ENCODE data around the gene TMEM52.

TMEM52 gene

DNA sequence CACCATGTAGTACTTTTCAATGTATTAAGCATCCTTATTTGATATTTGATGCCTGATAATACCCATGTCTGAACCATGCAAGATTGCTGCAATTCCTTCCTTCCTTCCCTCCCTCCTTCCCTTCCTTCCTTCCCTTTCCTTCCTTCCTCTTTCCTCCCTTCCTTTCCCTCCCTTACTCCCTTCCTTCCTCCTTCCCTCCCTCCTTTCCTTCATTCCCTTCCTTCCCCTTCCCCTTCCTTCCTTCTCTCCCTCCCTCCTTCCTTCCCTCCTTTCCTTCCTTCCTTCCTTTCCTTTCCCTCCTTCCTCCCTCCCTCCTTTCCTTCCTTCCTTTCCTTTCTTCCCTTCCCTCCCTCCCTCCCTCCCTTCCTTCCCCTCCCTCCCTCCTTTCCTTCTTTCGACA, 29.7 kb upstream of the TMEM52 start:
- no peaks in the 10 kb centered on the region for H3K36me3 ChIP-seq (ENCODE audit: control insufficient read depth in 4 of 4, insufficient read depth in 4 of 4, low read length in 3 of 4)
- ChIA-PET CTCF (interaction anchor here (2.7 kb wide), 1 partner anchor 96 kb away, joined by 22 read pairs; no protein-coding TSS in a partner anchor), POLR2A (no interaction called here)
- peaks cover 0 to 10% (median 3%) of the 10 kb centered on the region in 5 experiments for H3K9me3 ChIP-seq (ENCODE audit: control extremely low read depth in 1 of 5, control insufficient read depth in 4 of 5, insufficient read depth in 2 of 5, low read depth in 1 of 5, low read length in 4 of 5)
- no peaks in the 10 kb centered on the region for H3K27me3 ChIP-seq (replicated peaks in 2 of 5; ENCODE audit: control insufficient read depth in 4 of 5, insufficient read depth in 5 of 5, low read length in 4 of 5)
- H3K4me1 ChIP-seq (ENCODE audit: control extremely low read depth in 1 of 4, control insufficient read depth in 4 of 4, insufficient read depth in 4 of 4, low read length in 3 of 4) = peaks cover 0 to 5% (median 4%) of the 10 kb centered on the region in 4 experiments
- no peak overlapping the region for H3K4me3 ChIP-seq (ENCODE audit: control insufficient read depth in 1 of 7, extremely low read depth in 1 of 7, insufficient read depth in 4 of 7, low read depth in 2 of 7, low read length in 6 of 7)
- no CpG with 5 or more reads among the region's 1 CpG for WGBS (ENCODE audit: insufficient coverage)
- H3K27ac ChIP-seq (ENCODE audit: insufficient read depth in 1 of 2, low read depth in 1 of 2, low read length in 2 of 2, poor library complexity in 1 of 2, severe bottlenecking in 2 of 2) = no peak overlapping the region
- DNase-seq = no peak

DNA sequence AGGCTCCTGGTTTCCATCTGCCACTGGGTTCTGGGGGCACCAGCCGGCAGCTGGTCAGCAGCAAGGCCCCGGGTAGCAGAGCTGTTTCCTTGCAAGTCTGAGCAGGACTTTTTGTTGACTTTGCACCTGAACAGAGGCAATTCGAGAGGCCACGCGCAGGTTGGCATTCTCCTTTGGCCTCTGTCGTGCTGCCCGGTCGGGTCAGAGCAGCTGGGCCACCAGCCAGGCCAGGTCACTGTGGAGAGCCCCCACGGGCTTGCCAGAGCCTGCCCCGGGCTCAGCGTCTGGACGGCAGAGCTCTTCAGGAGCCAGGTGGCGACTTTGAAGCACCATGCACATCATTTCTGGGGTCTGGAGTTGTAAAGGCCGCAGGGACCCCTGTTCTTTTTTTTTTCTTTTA, 28.4 kb upstream of the TMEM52 start:
- 90% methylated on average over 14 of the region's 14 CpGs for WGBS (ENCODE audit: insufficient coverage)
- H3K9me3 ChIP-seq (ENCODE audit: control extremely low read depth in 1 of 5, control insufficient read depth in 4 of 5, insufficient read depth in 2 of 5, low read depth in 1 of 5, low read length in 4 of 5) = peaks cover 0 to 10% (median 3%) of the 10 kb centered on the region in 5 experiments
- no peak for DNase-seq
- no peak overlapping the region for H3K4me3 ChIP-seq (ENCODE audit: control insufficient read depth in 1 of 7, extremely low read depth in 1 of 7, insufficient read depth in 4 of 7, low read depth in 2 of 7, low read length in 6 of 7)
- CTCF ChIA-PET = interaction anchor here (0.6 to 2.7 kb wide), 2 partner anchors 94 to 98 kb away, joined by 3 to 22 read pairs; no protein-coding TSS in a partner anchor
- POLR2A ChIA-PET = interaction anchor here (0.6 kb wide), 1 partner anchor 668 kb away, joined by 3 read pairs; no protein-coding TSS in a partner anchor
- no peaks in the 10 kb centered on the region for H3K27me3 ChIP-seq (replicated peaks in 2 of 5; ENCODE audit: control insufficient read depth in 4 of 5, insufficient read depth in 5 of 5, low read length in 4 of 5)
- H3K27ac ChIP-seq (ENCODE audit: insufficient read depth in 1 of 2, low read depth in 1 of 2, low read length in 2 of 2, poor library complexity in 1 of 2, severe bottlenecking in 2 of 2) = no peak overlapping the region
- H3K36me3 ChIP-seq (ENCODE audit: control insufficient read depth in 4 of 4, insufficient read depth in 4 of 4, low read length in 3 of 4) = no peaks in the 10 kb centered on the region
- H3K4me1 ChIP-seq (ENCODE audit: control extremely low read depth in 1 of 4, control insufficient read depth in 4 of 4, insufficient read depth in 4 of 4, low read length in 3 of 4) = peaks cover 0 to 5% (median 4%) of the 10 kb centered on the region in 4 experiments

DNA sequence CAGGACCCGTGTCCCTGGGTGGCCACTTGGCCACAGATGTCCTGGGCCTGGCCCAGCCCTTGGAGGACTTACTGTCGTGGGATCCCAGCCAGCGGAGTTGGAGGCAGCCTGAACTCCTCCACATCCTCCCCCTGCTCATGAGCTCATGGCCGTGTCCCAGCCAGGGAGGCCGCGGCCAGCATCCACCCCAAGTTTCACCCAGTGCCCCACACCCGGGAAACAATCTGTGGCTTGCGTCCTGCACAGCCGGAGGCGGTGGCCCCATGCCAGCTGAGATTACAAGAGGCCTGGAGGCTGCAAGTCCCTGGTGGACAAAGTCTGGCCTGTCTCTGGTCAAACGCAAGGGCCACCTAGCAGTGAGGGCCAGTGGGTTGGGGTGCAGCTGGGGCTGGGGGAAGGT, 27.5 kb upstream of the TMEM52 start:
- H3K9me3 ChIP-seq (ENCODE audit: control extremely low read depth in 1 of 5, control insufficient read depth in 4 of 5, insufficient read depth in 2 of 5, low read depth in 1 of 5, low read length in 4 of 5) = peaks cover 0 to 10% (median 3%) of the 10 kb centered on the region in 5 experiments
- H3K4me1 ChIP-seq (ENCODE audit: control extremely low read depth in 1 of 4, control insufficient read depth in 4 of 4, insufficient read depth in 4 of 4, low read length in 3 of 4) = peaks cover 0 to 5% (median 4%) of the 10 kb centered on the region in 4 experiments
- no peaks in the 10 kb centered on the region for H3K36me3 ChIP-seq (ENCODE audit: control insufficient read depth in 4 of 4, insufficient read depth in 4 of 4, low read length in 3 of 4)
- H3K27ac ChIP-seq (ENCODE audit: insufficient read depth in 1 of 2, low read depth in 1 of 2, low read length in 2 of 2, poor library complexity in 1 of 2, severe bottlenecking in 2 of 2) = no peak overlapping the region
- POLR2A ChIA-PET = no interaction called here
- DNase-seq = no peak
- 91% methylated on average over 7 of the region's 11 CpGs for WGBS (ENCODE audit: insufficient coverage)
- no peak overlapping the region for H3K4me3 ChIP-seq (ENCODE audit: control insufficient read depth in 1 of 7, extremely low read depth in 1 of 7, insufficient read depth in 4 of 7, low read depth in 2 of 7, low read length in 6 of 7)
- H3K27me3 ChIP-seq (replicated peaks in 2 of 5; ENCODE audit: control insufficient read depth in 4 of 5, insufficient read depth in 5 of 5, low read length in 4 of 5) = peaks cover 0 to 5% (median 0%) of the 10 kb centered on the region in 5 experiments
- CTCF ChIA-PET = interaction anchor here (0.9 to 2.7 kb wide), 2 partner anchors 30 to 99 kb away, joined by 3 to 22 read pairs; no protein-coding TSS in a partner anchor

DNA sequence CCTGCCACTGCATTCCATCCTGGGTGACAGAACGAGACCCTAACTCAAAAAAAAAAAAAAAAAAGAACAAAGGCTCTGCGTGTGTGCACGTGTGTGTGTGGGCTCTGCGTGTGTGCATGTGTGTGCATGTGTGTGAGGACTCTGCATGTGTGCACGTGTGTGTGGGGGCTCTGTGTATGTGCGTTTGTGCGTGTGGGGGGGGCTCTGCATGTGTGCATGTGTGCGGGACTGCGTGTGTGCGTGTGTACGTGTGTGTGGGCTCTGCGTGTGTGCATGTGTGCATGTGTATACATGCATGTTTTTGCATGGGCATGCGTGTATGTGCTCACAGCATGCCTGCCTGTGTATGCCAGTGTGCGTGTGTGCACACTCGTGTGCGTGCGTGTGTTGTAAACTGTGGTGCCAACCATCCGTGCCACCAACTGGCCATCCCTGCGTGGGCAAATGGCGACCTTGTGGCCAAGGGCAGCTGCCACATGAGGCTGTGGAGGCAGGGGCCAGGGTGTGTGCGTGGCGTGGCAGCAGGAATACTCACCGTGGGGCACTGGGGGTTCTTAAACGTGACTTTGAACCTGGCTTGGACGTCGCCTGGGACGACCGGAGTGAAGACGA, 26.8 kb upstream of the TMEM52 start:
- Histone ChIP-seq H3K27me3 (replicated peaks in 2 of 5; ENCODE audit: control insufficient read depth in 4 of 5, insufficient read depth in 5 of 5, low read length in 4 of 5) (peaks cover 0 to 10% (median 0%) of the 10 kb centered on the region in 5 experiments), H3K36me3 (ENCODE audit: control insufficient read depth in 4 of 4, insufficient read depth in 4 of 4, low read length in 3 of 4) (no peaks in the 10 kb centered on the region), H3K27ac (ENCODE audit: insufficient read depth in 1 of 2, low read depth in 1 of 2, low read length in 2 of 2, poor library complexity in 1 of 2, severe bottlenecking in 2 of 2) (no peak overlapping the region), H3K4me1 (ENCODE audit: control extremely low read depth in 1 of 4, control insufficient read depth in 4 of 4, insufficient read depth in 4 of 4, low read length in 3 of 4) (peaks cover 0 to 5% (median 4%) of the 10 kb centered on the region in 4 experiments), H3K9me3 (ENCODE audit: control extremely low read depth in 1 of 5, control insufficient read depth in 4 of 5, insufficient read depth in 2 of 5, low read depth in 1 of 5, low read length in 4 of 5) (peaks cover 0 to 4% (median under 1%) of the 10 kb centered on the region in 5 experiments), H3K4me3 (ENCODE audit: control insufficient read depth in 1 of 7, extremely low read depth in 1 of 7, insufficient read depth in 4 of 7, low read depth in 2 of 7, low read length in 6 of 7) (no peak overlapping the region)
- DNase-seq = no peak
- POLR2A ChIA-PET = no interaction called here
- 95% methylated on average over 24 of the region's 29 CpGs for whole genome bisulfite sequencing (ENCODE audit: insufficient coverage)
- CTCF ChIA-PET = interaction anchor here (0.9 to 7.0 kb wide), 3 partner anchors 29 to 99 kb away, joined by 3 to 64 read pairs (median 22); no protein-coding TSS in a partner anchor

DNA sequence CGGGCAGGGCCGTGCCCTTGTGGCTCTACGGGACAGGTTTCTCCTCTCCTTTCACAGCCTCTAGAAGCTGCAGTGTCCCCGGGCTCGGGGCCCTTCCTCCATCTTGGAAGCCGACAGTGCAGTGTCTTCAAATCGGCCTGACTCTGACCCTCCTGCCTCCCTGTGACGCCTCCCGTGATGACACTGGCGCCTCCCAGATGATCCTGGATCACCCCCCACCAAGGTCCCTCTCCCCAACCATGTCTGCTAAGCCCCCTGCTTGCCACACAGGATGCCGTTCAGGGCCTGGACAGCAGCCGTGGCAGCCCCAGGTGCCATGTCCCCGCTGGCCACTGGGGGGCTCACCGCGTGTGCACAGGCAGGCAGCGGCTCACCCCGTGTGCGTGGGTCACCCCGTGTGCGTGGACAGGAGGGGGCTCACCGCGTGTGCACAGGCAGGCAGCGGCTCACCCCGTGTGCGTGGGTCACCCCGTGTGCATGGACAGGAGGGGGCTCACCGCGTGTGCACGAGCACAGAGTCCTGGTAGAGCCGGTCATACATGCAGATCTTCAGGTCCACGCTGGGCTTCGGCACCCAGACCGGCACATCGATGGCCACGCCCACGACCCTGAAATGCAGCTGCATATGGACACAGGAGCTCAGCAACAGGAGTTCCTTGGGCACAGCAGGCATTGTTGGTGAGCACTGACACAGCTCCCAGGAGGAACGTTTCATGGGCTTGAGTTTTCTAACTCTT, 24.9 kb upstream of the TMEM52 start:
- H3K27me3 ChIP-seq (replicated peaks in 2 of 5; ENCODE audit: control insufficient read depth in 4 of 5, insufficient read depth in 5 of 5, low read length in 4 of 5) = peaks cover 0 to 10% (median 2%) of the 10 kb centered on the region in 5 experiments
- CTCF ChIA-PET = interaction anchor here (0.6 to 7.0 kb wide), 9 partner anchors 10 to 100 kb away, joined by 3 to 64 read pairs (median 5); no protein-coding TSS in a partner anchor
- no peaks in the 10 kb centered on the region for H3K36me3 ChIP-seq (ENCODE audit: control insufficient read depth in 4 of 4, insufficient read depth in 4 of 4, low read length in 3 of 4)
- H3K4me3 ChIP-seq (ENCODE audit: control insufficient read depth in 1 of 7, extremely low read depth in 1 of 7, insufficient read depth in 4 of 7, low read depth in 2 of 7, low read length in 6 of 7) = peak overlapping the region in 3 of 7 experiments; percentile 10 to 59 (median 49)
- 21% methylated on average over 35 of the region's 37 CpGs for WGBS (ENCODE audit: insufficient coverage)
- H3K27ac ChIP-seq (ENCODE audit: insufficient read depth in 1 of 2, low read depth in 1 of 2, low read length in 2 of 2, poor library complexity in 1 of 2, severe bottlenecking in 2 of 2) = no peak overlapping the region
- DNase-seq = peak; percentile 29 to 73 (median 66)
- no peaks in the 10 kb centered on the region for H3K9me3 ChIP-seq (ENCODE audit: control extremely low read depth in 1 of 5, control insufficient read depth in 4 of 5, insufficient read depth in 2 of 5, low read depth in 1 of 5, low read length in 4 of 5)
- POLR2A ChIA-PET = no interaction called here
- H3K4me1 ChIP-seq (ENCODE audit: control extremely low read depth in 1 of 4, control insufficient read depth in 4 of 4, insufficient read depth in 4 of 4, low read length in 3 of 4) = peaks cover 0 to 5% (median 4%) of the 10 kb centered on the region in 4 experiments

DNA sequence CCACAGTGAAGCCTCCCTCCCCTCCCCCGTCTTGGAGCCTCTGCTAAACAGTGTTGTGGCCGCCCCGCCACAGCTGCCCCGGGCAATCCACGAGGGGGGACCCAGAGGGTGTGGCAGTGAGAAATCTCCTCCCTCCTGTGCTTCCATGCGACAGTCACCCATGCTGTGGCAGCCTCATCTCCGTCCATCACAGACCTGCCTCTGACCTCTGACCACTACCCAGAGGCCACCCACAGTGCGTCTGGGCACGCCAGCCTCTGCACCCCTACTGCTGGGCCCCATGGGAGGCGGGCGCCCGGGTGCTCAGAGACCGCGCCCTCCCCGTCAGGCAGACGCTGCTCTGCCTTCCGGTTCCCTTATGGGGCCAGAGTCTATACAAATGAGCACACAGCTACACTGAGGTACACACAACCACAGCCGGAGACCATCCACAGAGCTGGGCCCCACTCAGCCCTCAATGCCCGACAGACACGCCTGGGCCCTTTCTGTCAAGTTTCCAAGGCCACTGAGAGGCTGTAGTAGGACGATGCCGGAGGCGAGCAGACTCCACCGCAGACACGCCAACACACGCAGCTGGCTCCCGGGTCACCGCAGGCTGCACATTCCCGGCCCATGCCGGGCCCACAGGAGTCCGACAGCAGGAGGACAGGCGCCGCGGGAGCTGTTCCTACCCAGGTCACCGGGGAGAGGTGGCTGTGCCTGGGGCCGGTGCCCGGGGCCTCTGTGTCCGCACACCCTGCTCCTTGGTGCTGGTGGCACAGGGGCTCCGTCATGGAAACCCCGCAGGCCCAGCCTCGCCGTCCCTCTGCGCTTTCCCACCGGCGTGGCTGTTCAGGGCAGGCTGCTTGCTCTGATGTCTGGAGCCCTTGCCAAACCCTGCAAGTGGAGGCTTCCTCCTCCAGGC, 23.9 kb upstream of the TMEM52 start:
- 91% methylated on average over 39 of the region's 45 CpGs for WGBS (ENCODE audit: insufficient coverage)
- Histone ChIP-seq H3K27me3 (replicated peaks in 2 of 5; ENCODE audit: control insufficient read depth in 4 of 5, insufficient read depth in 5 of 5, low read length in 4 of 5) (peaks cover 0 to 10% (median 2%) of the 10 kb centered on the region in 5 experiments), H3K27ac (ENCODE audit: insufficient read depth in 1 of 2, low read depth in 1 of 2, low read length in 2 of 2, poor library complexity in 1 of 2, severe bottlenecking in 2 of 2) (no peak overlapping the region), H3K4me1 (ENCODE audit: control extremely low read depth in 1 of 4, control insufficient read depth in 4 of 4, insufficient read depth in 4 of 4, low read length in 3 of 4) (peaks cover 0 to 5% (median 4%) of the 10 kb centered on the region in 4 experiments), H3K9me3 (ENCODE audit: control extremely low read depth in 1 of 5, control insufficient read depth in 4 of 5, insufficient read depth in 2 of 5, low read depth in 1 of 5, low read length in 4 of 5) (no peaks in the 10 kb centered on the region), H3K4me3 (ENCODE audit: control insufficient read depth in 1 of 7, extremely low read depth in 1 of 7, insufficient read depth in 4 of 7, low read depth in 2 of 7, low read length in 6 of 7) (no peak overlapping the region), H3K36me3 (ENCODE audit: control insufficient read depth in 4 of 4, insufficient read depth in 4 of 4, low read length in 3 of 4) (no peaks in the 10 kb centered on the region)
- DNase-seq = no peak
- POLR2A ChIA-PET = no interaction called here
- CTCF ChIA-PET = interaction anchor here (0.7 to 7.0 kb wide), 5 partner anchors 11 to 107 kb away, joined by 3 to 64 read pairs (median 7); no protein-coding TSS in a partner anchor

Measured in common myeloid progenitor, CD34-positive (primary cell).